HL-60/S4 (cell line): Measurements from ENCODE around the gene SIN3B.

Experiments used
- in situ Hi-C: fragments of 300-500 bp; cut with MboI; formaldehyde crosslinking; loops from 2 replicates; pipeline ENCODE4 v1.14.3; 2022; ENCODE audit warnings: low sequenced_read_pairs

Gene SIN3B

DNA sequence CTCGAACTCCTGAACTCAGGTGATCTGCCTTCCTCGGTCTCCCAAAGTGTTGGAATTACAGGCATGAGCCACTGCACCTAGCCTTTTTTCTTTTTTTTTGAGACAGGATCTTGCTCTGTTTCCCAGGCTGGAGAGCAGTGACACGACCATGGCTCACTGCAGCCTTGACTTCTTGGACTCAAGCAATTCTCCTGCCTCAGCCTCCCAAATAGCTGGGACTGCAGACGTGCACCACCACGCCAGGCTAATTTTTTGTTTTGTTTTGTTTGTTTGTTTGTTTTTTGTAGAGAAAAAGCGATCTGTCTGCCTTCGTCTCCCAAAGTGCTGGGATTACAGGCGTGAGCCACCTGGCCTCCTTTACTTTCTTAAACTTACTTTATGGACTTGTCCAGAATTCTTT is 6.5 kb upstream of the SIN3B start:
- in situ Hi-C loops, result no loop called here

DNA sequence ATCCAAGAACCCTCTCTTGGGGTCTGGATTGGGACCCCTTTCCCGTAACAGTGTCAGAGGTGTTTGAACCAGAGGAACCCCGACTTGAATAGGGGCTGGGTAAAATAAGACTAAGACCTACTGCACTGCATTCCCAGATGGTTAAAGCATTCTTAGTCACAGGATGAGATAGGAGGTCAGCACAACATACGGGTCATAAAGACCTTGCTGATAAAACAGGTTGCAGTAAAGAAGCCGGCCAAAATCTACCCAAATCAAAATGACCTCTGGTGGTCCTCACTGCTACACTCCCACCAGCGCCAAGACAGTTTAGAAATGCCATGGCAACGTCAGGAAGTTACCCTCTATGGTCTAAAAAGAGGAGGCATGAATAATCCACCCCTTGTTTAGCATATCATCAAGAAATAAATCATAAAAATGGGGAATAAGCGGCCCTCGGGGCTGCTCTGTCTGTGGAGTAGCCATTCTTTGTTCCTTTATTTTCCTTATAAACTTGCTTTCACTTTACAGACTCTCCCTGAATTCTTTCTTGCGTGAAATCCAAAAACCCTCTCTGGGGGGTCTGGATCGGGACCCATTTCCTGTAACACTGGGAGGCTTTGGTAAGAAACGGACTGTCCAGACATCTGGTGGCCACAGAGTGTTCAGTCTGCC is 4.4 kb upstream of the SIN3B start:
- in situ Hi-C loops, result no loop called here

DNA sequence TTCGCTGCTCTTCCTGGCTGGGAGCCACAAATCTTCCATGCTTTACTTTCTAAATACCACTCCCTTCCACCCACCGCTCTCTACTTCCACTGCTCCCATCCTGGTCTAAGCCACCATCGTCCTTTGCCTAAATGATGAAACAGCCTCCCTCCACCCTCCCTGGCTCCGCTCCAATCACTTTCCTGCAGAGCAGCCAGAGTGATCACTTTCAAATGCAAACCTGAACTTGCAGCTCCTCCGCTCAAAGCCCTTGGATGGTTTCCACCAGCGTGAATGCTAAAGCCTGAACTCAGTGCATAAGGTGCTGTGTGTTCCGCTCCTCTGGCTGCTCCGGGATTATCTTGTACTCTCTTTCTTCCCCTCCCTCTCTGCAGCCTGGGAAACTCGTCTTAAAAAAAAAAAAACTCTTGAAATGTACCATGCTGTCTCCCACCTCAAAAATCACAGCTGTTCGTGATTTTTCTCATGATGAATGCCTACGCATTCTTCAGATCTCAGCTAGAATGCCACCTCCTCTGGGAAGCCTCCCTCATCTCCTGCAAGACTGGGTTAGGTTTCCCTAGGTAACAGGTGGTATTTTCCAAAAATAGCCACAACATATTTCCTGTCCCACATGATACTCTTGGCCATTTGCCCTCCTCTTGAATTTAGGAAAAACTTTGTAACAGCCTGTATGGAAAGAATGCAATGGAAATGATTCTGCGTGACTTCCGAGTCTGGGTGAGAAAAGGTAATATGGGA is 3.7 kb upstream of the SIN3B start:
- in situ Hi-C loops, result no loop called here

DNA sequence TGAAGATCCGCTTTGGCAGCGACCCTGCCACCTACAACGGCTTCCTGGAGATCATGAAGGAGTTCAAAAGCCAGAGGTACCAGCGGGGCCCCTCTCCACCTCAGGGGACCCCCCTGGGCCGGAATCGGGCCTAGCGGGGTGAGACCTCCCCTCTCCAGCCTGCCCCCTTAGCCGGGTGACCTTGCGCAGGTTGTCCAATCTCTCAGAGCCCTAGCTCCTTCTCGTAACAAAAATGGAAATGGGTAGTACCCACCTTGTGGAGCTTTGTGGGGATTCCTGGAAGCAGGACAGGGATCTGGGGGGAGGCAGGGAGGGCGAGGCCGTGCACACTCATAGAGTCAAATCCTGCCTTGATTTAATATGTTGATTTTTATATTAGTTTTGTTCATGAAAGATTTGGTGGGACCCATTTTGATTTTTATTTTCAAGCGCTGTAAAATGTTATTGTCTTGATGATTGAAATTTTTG is 658 bp downstream of the SIN3B start:
- in situ Hi-C loops, result no loop called here

DNA sequence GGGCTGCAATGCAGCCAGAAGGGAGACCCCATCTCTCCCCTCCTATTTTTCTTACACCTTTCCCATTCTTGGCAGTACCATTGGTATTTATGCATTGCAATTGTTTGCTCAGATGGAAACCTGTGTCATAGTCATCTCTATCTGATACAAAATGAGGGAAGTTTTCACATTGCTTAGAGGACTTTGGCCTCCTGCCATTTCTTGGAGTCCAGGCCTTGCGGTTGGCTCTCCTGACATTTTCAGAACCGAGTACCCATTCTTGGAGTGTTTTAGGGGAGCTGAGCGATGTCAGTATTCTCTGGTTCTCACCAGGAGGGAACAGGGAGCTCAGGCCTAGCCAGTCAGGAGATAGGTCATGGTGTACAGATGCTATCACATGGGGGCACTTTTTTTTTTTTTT is 1.5 kb downstream of the SIN3B start:
- in situ Hi-C loops, result no loop called here

DNA sequence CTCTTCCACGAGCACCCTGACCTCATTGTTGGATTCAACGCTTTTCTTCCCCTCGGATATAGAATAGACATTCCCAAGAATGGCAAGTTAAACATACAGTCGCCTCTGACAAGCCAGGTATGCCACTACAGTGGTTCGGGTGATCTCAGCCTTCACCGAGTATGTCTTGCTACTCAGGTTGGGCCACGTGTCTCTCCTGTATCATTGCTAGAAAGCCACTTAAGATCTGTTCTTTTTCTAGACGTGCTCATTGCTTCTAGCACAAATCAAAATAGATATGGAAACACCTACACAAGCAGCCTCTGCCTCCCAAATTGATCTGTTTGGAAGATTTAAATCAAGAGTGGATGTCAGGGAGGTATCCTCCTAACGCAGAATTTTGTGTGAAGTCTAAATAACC is 2.3 kb downstream of the SIN3B start:
- in situ Hi-C loops, result no loop called here

DNA sequence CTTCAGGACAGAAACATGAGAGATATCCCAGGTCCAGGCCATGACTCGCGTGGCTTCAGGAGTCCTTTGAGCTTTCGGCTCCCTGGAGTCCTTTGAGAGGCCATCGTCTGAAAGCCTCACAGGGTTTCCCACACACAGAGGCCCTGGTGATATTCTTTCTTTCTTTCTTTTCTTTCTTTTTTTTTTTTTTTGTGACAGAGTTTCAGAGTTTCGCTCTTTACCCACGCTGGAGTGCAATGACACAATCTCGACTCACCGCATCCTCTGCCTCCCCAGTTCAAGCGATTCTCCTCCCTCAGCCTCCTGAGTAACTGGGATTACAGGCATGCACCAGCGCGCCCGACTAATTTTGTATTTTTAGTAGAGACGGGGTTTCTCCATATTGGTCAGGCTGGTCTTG is 5.5 kb downstream of the SIN3B start:
- in situ Hi-C loops, result no loop called here

DNA sequence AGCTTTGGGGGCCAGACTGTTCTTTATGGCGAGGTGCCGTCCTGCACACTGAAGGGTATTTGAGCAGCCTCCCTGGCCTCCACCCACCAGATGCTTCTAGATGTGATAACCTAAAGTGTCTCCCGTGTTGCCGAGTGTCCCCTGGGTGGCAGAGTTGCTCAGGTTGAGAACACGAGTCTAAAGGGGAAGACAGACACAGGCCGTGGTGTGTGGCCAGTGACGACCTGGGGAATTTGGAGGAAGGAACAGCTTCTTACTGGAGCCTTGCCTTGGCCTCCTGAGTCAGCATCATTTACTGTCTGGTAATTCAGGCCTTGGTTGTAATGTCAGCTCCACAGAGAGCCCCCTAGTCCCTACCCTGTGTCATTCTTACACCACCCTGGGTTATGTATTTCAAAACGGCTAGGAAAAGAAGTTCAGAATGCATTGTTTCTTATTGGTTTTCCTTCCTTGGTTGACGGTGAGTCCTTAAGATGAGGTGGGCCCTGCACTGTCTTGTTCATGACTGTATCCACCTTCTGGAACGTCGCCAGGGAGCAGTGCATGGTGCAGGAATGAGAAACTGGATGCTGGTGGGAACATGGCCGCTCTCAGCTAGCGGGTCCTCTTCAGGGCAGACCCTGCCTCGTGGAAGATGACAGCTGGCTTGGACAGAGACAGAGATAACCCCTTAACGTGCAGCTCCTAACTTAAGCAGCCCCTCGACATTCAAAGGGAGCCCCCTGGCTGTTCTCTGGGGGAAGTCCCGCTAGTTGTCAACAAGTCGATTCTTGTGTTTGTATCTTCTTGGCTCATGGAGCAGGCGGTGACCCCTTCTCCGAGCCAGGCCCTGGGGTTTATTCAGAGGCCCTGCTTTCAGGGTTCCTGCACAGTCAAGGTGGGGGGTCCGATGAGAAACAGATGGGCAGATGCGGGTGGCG is 7.2 kb downstream of the SIN3B start:
- in situ Hi-C loops, result no loop called here

DNA sequence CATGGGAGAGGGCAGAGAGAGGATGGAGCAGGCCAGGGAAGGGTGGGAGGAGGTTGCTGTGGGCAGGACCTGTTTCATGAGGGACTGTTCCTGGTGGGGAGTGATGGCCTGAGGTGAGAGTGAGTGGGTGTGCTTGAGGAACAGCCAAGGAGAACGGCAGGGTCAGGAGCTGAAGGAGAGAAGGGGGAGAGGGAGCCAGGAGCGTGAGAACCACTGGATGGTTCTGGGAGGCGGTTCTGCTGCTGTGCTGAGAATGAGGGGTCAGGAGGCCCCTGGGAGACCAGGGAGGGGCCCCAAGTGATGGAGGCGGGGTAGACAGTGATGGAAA is 7.8 kb downstream of the SIN3B start:
- in situ Hi-C loops, result no loop called here

DNA sequence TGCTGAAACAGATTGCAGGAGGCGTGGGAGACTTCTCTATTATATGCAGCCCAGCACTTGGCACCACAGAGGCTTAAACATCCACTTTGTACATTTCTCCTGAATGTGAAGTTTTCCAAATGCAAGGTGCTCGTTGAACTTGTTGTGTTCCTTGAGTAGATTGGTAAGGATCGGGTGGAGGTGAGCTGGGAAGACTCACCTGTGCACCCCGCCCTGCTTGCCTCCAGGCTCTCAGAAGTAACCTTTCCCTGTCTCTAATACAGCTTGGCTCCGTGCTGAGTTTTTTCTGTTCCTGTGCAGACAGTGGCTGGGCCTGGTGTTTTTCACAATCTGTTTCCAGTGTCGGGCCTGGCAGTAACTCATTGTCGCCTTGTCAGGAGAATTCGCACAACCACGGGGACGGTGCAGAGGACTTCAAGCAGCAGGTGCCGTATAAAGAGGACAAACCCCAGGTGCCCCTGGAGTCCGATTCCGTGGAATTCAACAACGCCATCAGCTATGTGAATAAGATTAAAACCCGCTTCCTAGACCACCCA is 12.3 kb downstream of the SIN3B start:
- in situ Hi-C loops, result no loop called here

DNA sequence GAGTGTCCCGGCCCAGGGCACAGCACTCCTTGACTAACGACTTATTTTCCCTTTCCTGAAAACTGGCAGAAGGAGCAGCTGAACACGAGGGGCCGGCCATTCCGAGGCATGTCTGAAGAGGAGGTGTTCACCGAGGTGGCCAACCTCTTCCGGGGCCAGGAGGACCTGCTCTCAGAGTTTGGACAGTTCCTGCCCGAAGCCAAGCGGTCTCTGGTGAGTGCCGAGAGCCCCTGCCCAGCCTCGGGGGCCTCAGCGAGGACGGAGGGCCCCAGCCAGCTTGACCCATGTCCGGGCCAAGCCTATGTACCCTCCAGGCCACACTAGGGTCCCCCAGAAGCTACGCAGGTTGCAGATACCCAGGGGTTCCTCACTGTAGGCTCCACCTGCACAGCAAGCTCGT is 17.7 kb downstream of the SIN3B start:
- in situ Hi-C loops, result no loop called here

DNA sequence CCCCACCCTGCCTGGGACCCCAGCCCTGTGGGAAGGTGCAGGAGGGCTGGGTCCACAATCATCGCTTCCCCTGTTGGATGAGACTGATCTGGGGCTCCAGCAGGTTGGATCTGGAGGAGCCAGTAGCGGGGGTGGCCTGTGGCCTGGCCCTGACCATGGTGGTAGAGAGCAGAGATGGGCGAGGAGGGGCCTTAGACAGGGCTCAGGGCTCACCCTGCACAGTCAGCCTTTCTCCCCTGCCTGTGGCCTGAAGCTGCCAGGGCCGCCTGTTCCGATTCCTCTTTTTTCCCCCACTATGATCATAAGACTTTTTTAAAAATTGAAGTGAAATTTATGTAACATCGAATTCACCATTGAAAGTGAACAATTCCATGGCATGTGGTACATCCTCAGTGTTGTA is 18.2 kb downstream of the SIN3B start:
- in situ Hi-C loops, result no loop called here

DNA sequence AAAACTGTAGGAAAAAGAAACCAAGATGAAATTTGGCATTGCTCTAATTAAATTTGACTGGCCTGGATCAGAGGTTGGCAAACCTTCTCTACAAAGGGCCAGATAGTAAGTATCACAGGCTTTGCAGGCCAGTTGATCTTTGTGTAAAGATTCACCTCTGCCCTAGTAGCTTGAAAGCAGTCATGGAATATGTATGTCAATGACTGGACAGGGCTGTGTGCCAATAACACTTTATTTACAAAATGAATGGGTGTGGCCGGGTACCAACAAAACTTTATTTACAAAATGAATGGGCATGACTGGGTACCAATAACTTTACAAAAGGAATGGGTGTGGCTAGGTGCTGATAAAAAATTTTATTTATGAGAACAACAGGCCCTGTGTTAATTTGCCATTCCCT is 20.0 kb downstream of the SIN3B start:
- in situ Hi-C loops, result no loop called here

DNA sequence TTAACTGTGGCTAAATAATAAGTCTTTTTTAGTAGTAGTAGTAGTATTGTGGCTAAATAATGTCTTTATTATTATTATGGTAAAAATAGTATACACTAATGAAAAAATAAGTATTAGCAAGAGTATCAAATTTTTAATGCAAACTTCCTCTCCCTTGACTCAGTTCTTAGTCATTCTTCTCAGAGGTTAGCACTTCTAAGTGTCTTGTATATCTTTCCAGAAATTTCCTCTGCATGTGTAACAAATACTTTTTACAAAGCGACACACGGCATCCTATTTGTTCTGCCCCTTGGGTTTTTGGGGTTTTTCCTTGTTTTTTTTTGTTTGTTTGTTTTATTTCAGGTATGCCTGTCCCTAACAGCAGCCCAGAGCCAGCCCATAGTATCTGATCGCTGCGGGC is 20.9 kb downstream of the SIN3B start:
- in situ Hi-C loops, result no loop called here

DNA sequence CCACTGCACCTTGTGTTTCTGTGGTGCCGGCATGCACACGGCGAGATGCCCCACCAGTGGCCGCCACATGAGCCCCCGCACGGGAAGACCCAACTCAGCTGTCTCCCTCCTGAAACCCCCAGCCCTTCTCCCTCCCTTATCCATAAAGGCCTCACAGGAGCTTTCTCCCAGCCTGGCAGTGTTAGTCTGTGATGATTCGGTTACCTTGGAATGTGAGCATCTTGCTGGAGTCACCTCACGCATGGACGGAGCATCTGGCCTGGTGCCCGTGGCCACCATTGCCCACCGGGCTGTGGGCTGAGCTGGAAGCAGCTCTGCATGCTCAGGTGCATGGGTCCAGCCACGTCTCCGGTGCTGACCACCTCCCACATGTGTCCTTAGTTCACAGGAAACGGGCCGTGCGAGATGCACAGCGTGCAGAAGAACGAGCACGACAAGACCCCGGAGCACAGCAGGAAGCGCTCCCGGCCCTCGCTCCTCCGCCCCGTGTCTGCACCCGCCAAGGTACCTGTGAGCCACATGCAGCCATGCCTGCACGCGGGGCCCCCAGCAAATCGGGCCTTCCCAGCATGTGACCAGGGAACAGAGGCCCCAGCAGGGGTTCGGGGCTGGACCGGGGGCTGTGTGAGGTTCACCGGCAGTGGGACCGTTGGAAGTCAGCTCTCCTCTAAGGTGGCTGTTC is 22.0 kb downstream of the SIN3B start:
- in situ Hi-C loops, result no loop called here

DNA sequence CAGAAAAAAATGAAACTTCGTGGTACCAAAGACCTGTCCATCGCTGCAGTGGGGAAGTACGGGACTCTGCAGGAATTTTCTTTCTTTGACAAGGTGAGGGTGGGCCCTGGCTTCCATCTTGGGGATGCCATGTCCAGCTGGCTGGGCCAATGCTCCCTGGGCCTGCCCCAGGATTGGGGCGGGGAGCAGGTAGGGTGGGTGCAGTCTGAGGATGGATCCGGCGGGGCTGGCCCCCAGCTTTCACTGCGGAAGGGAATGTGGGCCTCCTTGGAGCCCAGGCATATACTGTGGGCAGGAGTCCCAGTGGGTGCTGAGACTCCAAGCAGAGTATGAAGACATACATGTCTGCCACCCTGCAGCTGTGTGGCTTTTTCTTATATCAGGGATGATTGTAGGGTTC is 23.9 kb downstream of the SIN3B start:
- in situ Hi-C loops, result no loop called here

DNA sequence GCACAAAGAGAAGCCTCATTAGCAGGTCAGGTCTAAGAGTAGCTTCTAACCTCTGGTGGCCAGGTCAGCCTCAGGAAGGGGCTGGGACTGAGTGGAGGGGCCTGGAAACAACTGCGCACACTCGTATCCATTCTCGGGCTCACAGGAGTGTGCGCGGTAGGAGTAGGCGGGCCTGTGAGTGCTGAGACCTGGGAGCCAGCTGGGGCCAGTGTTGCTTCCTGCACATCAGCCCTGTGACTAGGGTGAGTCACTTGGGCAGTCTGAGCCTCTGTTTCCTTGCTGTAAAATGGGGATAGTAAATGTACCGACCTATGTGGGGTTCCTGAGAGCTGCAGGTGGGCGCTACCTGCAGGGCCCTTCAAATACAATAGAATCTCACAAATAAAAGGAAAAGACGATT is 26.9 kb downstream of the SIN3B start:
- in situ Hi-C loops, result no loop called here

DNA sequence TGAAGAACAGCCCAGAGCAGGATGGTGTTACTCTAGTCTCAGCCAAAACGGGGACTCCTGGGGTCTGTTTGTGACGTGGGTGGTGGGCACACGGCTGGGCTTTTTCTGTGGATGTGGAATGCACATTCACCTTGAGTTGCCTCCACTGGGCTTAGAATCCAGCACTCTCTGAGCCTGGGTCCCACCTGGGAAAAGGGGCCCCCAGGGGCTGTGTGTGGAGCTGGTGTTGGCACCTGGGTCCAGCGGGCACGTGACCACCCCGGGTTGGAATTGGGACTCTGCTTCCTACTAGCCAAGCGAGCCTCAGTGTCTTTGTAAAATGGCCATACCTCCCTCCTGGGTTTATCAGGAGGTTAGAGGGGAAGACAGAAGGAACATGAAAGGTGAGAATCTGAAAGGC is 30.4 kb downstream of the SIN3B start:
- in situ Hi-C loops, result no loop called here

DNA sequence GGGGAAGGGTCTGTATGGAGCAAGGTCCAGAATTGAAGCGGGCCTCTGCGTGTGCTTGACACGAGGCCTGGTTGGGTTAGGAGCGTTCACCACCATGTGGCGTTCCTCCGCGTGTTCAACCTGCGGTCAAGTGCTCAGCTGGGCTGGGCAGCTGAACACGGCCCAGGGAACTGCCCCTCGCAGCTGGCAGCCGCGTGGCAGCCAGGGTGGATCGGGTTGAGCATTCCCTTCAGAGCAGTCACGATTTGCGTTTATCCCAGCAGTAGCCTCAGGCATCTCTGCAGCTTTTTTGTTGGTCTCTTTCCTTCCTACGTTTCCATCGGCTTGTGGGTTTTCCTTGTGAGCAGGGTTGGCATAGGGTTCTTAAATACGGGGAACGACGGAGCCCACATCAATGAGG is 30.9 kb downstream of the SIN3B start:
- in situ Hi-C loops, result no loop called here

DNA sequence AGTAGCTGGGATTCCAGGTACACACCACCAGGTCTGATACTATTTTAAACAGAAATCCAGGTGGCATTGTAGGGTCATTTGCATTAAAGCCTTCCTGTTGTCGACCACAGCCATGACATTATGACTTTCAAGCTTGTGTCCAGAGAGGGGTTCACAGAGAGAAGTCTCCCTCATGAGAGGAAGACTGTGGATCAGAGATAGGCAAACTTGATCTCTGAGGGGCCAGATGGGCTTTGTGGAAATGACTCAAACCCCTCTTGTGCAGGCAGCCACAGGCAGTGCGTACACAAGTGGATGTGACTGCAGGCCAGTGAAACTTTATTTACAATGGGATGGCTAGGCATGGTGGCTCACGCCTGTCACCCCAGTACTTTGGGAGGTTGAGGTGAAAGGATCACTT is 31.8 kb downstream of the SIN3B start:
- in situ Hi-C loops, result no loop called here

DNA sequence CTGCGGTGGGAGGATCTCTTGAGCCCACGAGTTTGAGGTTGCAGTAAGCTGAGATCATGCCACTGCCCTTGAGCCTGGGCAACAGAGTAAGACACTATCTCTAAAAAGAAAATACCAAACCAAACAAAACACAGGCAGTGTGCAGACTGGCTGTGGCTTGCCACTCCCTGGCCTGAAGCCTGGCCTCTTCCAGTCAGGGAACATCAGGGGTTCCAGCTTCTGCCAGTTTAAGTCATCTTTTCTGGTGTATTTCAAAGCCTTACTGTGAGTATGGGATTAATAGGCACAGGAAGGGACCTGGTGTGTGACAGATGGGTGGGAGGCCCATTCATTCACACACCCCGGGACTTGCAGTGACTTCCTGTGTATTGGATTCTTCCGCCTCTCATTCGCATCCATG is 32.6 kb downstream of the SIN3B start:
- in situ Hi-C loops, result no loop called here
